Endometrial microvascular endothelial cells (primary cell): Measurements from ENCODE around the gene AIP. TPM values are rescaled to one million over a fixed set of nuclear protein-coding genes. Genes with fewer than 3 reads are reported as not detected.
"Not testable (repeated sequence)": the region's sequence is repeated elsewhere in the genome, so short reads cannot be mapped to it uniquely, and the experiment has no call there.

ENCODE experiments used
- in situ Hi-C: cut with HindIII; loops from 2 replicates; pipeline ENCODE4 v1.10.0; 2017; ENCODE audit warnings: low sequenced_read_pairs, low pct_unique_long_range_greater_than_20kb; ENCODE audit errors: inconsistent ontology term
- total RNA-seq: library from RNA; depleted of rRNA; stranded (reverse); fragments of >200 nt; gene quantifications from one replicate; pipeline ENCODE4 v1.2.3, GENCODE V29; 2015; ENCODE audit errors: inconsistent ontology term

Gene AIP
- total RNA-seq, 1 donor from 2014 or later, result 31.4 TPM

DNA sequence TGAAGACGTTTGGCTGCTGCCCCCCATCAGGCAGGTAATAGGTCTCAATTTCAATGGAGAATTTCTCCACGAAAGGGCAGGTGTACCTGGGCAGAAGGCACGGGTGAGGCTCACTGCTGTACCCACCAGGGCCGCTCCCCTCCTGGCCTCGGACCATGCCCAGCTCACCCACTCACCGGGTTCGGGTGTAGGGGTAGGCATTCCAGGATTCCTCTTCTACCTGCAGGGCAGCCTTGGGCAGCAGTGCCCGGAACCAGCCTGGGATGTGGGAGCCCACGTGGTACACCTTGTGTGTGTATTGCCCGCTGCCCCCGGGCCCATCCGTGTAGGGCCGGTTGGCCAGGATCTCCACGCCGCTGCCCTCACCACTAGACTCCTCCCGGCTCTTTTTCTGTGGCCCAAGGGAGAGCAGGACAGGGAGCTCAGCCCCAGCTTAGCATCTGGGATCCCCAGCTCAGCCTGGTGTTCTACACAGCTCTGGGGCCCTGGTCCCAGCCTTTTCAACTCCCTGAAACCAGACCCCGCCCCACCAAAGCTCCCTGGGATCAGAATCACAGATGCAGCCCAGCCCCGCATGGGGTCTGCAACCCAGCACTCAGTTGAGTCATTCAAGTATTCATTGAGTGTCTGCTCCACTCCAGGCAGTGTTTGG, 19.6 kb downstream of the AIP start:
- in situ Hi-C loops, result no loop called here

DNA sequence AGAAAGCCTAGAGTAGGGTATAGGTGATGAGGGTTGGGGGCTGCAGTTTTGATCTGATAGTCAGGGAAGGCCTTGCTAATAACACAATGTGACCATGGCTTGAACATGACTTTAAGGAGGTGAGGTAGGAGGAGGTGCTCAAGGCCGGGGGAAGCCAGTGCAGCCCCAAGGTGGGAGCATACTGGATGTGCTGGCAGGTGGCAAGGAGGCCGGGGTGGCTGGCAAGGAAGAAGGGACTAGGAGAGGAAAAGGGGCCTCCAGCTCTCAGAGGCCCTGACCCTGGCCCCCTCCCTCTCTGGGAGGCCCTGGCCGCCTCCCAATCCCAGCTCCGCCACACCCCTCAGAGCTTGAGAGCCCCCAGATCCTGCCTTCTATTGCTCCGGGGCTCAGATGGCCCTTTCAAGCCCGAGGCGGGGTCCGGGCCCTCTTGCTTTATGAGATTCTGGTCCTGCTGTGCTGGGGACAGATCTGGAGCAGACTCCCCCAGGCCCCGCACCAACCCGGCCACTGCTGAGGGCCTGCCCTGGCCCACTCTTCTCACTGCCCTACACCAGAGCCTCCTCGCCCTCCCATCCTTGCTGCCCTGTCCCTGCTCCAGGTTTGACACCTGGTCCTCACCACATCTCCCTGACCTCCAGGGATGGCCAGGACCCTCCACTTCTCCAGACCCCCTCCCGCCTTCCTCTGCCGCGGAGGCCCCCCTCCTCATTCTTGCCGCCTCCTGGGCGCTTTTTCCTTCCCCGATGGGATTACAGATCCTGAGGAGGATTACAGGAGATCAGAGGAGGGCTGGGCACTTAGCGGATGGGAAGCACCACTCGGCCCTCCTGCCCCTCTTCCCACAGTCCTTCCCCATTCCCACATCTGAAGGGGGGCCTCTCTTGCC, 20.5 kb downstream of the AIP start:
- in situ Hi-C loops, result no loop called here

DNA sequence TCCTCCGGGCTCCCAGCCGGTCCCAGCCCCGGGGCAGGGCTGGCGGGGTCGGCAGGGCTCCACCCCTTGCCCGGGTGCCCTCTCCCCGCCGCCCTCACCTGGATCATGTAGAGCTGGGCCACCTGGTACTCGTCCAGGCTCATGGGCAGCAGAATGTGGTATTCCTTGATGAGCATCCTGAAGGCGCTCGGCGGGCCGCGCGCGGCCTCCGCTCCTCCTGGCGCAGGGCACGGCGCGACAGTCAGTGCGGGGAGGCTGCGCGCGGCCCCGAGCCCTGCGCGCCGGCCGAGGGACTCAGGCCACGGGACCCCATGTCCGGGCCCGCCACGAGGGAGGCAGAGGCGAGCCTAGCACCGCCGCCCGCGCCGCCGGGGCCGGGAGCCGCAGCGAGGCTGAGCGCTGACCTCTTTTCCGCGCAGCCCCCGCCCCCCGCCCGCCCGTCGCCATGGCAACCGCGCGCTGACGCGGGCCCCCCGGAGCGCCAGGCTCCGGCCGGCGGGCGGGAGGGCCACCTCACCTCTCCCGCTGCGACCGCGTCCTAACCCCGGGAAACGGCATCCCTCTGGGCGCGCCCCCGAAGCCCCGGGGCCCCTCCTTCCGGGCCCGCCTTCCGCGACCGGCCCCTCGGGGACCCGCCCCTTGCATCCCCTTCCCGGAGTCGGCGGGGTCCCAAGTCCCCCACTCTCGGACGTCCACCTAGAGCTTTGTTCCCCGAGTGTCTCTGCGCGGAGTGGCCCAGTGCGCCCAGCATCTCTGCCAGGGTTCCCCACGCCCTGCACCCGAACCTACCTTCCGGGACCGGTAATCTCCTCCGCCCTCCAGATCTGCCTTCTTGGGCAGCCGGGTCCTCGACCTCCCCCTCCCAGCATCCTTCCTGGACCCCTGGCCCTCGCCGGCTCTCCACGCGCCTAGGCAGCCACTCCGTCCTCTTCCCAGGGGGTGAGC, 21.5 kb downstream of the AIP start:
- in situ Hi-C loops, result no loop called here

DNA sequence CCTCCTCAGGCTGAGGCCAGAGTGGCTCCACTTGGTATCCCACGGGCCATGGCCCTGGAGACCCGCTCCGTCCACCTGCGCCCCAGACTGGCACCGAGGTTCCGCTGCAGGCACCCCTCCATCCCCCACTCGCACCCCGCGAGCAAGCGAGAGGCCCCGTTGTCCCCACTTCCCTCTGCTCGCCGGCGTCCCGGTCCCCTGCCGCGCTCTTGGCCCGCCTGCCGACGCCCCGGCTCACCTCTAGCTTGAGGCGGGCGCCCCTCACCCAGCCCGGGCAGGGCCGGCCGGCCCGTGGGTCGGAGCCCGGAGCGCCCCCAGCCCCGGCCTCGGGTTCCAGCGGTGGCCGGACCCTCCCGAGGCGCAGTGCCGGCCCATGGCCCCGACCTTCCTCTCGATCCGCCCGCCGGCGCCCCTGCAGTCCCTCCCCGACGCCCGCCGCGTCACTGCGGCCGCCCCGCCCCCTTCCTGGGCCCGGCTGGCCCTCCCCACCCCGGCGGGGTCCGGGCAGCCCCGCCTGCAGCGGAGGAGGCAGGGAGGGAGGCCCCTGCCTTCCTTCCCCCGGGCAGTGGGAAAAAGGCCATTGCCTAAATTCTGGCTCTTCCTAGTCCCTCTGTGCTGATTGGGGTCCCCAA, 22.2 kb downstream of the AIP start, which contains the start of gene PITPNM1:
PITPNM1 (minus strand) TSS at position 414 of the 632 bp plus-strand sequence. CDS start 1,183 bp downstream, outside the sequence.
- in situ Hi-C loops, result no loop called here

DNA sequence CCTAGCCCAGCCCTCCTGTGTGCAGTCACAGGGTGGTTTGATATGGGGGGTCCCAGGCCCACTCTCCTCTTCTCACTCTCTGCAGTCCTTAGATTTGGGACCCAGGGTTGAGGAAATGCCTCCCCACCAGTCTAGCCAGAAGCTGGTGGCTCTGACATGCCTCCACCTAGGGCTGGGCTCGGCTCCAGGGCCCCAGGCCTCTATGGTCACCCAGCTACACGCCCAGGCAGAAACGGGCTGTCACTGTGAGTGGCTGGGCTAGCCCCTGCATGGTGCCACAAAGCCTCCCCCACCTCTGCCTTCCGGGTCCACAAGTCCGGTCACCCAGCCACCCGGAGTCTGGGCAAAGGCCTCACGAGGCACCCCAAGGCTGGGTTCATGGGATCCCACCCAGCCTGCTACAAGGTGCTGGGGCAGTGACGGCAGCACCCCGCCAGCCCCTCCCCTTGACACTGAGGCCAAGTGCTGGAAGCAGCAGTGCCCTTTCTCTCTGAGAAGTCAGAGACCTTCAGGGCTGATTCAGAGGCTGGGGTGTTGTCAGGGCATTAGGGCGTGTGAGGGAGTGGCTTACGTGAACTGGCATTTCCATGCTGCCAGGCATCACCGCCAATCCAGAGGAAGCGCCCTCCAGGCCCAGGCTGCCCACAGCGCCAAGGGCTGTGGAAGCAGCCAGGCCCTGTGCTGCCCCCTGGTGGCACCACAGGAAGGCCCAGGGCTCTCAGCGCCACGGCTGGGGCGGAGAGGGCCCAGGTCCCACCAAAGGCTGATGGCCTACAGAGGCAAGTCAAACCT, 23.0 kb downstream of the AIP start:
- in situ Hi-C loops, result no loop called here

DNA sequence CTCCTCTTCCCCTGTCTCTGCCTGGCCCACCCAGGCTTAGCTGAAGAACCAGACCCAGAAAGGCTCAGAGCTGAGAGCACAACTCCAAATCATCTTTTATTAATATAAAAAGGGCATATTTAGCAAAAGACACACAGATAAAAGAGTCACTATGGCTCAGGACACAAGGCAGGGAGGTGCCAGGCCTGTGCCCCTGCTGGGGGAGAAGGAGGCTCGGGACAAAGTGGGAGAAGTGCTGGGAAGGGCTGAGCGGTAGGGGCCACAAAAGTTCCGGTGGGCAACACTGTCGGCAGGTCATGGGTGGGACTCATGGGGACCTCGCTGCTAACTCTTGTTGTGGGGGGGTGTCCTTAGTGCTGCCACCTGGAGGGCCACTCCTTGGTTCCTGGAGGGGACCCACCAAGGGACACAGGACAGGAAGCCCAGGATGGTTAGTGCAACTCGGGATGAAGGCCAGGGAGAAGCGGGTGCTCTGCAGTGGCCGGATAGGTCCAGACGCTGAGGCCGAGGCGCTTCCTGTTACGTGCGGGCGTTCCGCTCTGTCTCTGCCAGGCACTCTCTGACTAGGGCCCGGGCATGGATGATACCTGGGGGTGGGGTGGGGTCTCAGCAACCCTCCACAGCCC, 23.7 kb downstream of the AIP start:
- in situ Hi-C loops, result no loop called here

DNA sequence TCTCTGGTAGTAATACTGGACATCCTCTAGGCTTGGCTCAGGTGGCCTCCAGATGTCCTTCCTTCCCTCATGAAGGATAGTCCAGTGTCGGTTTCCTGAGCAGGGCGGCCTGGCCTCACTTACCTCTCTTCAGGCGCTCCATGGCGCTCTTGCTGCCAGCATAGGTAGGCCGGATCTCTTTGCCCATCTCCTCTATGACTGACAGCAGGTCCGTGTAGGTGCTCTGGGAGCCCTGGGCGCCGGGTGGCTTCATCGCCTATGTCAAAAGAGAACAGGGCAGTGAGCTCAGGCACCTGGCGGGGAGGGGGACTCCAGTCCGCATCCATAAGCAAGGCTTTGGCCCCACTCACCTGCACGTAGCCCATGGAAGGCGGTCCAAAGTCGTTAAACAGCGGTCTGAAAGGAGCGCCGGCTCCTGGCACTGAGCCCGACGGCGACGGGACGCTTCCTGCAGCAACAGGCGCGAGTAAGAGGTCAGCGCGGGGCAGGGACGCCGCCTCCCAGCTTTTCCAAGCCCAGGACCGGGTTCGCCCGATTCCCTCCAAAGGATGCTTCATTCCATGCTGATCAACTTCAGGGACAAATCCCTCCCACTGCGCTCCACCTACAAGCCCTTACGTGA, 24.5 kb downstream of the AIP start:
- in situ Hi-C loops, result no loop called here

DNA sequence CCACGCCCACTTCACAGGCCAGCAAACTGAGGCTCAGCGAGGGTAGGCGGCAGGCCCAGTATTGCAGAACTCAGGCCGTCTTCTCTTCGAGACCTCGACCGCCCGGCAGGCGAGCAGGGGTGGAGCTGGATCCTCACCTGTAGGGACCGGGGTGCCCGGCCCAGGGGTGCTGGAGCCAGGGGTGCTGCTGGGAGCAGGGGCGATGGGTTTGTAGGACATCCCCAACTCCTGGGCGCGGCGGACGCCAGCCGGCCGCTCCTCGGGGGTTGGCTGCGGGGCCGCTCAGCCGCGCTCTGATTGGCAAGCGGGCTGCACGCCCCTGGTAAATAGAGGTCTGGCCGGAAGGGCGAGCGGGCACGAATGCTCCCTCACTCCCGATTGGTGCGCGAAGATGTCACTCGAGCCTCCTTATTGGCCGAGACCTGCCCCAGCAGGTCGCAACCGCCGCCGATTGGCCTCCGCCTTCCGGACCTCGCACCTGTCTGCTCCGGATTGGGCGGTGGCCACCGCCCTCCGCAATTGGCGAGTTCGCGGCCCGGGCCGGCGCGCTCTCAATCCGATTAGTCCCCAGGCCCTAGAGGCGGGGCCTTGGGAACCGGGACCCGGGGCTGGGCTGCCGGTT, 25.1 kb downstream of the AIP start, which contains the start of gene CDK2AP2:
CDK2AP2 (minus strand) TSS at position 299 of the 622 bp plus-strand sequence; CDS start at position 219, 80 bp downstream.
- in situ Hi-C loops, result no loop called here

DNA sequence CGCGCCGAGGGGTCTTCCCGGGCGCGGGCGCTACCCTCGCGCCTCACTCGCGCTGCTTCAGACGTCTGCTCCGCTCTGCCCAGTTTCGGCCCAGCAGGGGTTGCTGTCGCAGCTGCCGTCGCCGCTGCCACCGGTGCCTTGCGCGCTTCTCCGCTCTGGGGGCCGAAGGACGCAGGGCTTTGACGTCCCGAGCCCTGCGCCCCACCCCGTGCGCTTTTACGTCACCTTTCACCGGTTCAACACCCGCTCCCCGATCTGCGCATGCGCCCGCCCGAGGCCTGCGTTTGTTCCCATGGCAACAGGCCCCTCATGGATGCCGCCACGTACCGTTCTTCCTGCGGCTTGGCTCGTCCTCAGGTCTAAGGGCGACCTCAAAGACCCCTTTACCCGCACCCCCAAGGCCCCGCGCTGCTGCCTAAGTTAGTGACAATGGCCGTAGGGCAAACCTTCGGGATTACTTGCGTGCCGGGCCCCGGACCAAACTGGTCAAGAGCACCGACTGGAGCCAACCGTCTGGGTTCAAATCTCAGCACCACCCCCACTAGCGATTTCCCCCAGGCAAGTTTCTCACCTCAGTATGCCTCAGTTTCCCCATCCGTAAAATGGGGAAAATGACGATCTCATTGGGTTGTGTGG, 25.8 kb downstream of the AIP start:
- in situ Hi-C loops, result no loop called here

DNA sequence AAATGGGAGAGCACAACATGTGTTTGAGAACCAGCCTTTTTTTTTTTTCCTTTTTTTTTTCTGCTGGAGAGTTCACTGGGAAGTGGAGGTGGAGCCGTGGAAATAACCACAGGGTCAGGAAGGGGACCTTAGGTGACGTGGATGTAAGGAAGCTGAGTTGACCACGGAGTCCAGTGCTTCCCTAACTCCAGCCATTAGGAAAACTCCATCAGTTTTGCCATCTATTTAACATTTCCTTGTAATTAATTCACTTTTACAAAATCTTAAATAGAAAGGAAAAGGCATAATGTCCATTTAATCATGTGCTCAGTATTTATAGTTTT, 27.2 kb downstream of the AIP start:
- in situ Hi-C loops, result no loop called here

DNA sequence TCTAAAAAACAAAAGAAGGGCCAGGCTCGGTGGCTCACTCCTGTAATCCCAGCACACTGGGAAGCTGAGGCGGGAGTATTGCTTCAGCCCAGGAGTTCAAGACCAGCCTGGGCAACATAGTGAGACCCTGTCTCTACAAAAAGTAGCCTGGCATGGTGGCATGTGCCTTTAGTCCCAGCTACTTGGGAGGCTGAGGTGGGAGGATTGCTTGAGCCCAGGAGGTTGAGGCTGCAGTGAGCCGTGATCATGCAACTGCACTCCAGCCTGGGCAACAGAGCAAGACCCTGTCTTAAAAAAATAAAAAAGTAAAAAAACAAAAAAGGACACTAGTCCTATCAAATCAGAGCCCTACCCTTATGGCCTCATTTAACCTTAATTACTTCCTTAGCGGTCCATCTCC, 28.7 kb downstream of the AIP start:
- in situ Hi-C loops, result not testable (repeated sequence)

DNA sequence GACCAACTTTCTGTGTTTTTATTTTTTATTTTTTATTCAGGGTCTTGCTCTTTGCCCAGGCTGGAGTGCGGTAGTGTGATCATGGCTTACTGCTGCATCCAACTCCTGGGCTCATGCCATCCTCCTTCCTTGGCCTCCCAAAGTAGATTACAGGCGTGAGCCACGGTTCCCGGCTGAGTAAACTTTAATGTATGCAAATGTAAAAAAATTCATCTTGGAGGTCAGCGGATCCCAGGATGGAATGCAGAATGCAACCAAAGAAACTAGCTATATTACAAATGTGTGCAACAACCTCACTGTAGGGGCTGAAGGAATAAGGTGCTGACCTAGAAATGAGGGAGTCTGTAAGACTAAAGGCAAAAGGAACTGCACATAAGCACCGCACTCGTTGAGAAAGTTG, 31.3 kb downstream of the AIP start:
- in situ Hi-C loops, result no loop called here

DNA sequence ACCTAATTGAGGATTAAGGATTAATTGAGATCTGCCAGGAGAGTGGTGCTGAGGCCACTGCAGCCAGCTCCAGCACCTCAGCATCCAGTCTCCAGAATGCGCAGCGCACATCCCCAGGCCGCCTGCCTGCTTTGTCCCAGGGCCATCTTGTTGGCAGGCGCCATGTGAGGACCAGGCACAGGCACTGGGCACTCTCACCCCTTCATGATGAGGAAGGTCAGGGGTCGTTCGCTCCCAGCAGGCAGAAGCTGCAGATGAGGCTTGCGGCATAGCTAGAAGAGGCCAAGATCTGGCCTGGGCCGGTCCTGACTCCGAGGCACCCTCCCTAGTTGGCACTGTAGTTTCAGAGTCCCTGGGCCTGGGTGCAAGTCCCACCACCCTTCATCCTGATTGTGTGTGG, 34.0 kb downstream of the AIP start:
- in situ Hi-C loops, result no loop called here

DNA sequence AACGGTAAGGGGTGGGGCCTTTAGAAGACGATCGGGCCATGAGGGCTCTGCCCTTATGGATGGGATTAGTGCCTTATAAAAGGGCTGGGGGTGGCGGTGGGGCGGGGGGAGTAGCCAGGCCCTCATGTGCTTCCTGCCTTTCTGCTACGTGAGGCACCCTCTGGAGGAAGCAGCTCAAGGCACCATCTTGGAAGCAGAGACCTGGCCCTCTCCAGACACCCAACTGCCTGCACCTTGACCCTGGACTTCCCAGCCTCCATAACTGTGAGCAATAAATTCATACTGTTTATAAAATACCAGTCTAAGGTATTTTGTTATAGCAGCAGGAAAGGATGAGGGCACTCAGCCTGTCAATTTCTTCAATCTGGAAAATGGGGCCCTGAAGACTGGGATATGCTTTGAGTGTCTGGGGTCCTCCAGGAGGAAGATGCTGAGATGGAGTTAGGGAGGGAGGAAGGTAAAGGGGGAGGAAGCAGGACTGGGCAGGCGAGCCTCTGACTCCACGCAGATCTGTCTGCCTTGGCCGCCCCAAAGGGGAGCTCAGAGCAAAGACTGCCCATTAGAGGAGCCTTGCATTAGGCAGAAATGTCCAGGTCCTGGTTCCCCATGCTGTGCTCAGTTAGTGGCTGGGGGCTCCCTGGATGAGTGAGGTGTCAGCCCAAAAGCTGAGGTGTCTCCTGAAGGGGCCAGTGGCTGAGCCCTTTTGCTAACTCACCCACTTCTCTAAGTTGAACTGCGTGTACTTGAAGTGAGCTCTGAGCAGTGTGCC, 35.1 kb downstream of the AIP start:
- in situ Hi-C loops, result no loop called here

DNA sequence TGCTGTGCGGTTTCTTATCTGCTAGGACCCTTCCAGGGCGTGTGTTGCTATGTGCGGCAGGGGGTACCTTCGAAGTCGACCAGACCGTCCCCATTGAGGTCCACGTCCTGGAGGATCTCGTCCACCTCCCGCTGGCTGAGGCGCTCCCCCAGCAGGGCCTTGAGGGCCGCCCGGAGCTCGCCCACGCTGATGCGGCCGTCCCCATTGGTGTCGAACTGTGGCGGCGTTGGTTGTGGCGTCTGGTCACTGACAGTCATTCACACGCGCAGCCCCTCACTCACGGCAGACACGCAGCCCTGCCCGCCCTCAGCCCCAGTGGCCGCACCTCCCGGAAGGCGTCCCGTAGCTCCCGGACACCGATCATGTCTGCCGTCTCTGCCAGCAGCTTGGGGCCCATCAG, 36.9 kb downstream of the AIP start:
- in situ Hi-C loops, result no loop called here
